HepG2 (cell line): Measurements from ENCODE around the gene HAPLN2.

Experiments used
- NFIC ChIP-seq: IDR thresholded peaks from 2 replicates; pipeline ENCODE4 v1.6.1; 2012; ENCODE audit warnings: mild to moderate bottlenecking, low read length, inconsistent platforms
- NR2C2 ChIP-seq: sonication (generic); formaldehyde crosslinking; IDR thresholded peaks from 2 replicates; pipeline ENCODE4 v1.4.0; 2020; ENCODE audit warnings: missing genetic modification reagents, mild to moderate bottlenecking, moderate library complexity, borderline replicate concordance
- SNAPC5 ChIP-seq: sonication (generic); formaldehyde crosslinking; IDR thresholded peaks from 2 replicates; pipeline ENCODE4 v1.8.1; 2023; ENCODE audit warnings: mild to moderate bottlenecking, missing genetic modification reagents, borderline replicate concordance

GRCh38 chr1:156595016-156595415, 24.2 kb upstream of the HAPLN2 start:
- no peak for TF ChIP-seq SNAPC5
- TF ChIP-seq NFIC, result no peak
- TF ChIP-seq NR2C2, result no peak
